ENCODE results near the gene MT3. TPM values are rescaled to one million over a fixed set of nuclear protein-coding genes. Genes with fewer than 3 reads are reported as not detected.

Gene MT3
- total RNA-seq, 1 experiment from 2014 or later = not detected

DNA sequence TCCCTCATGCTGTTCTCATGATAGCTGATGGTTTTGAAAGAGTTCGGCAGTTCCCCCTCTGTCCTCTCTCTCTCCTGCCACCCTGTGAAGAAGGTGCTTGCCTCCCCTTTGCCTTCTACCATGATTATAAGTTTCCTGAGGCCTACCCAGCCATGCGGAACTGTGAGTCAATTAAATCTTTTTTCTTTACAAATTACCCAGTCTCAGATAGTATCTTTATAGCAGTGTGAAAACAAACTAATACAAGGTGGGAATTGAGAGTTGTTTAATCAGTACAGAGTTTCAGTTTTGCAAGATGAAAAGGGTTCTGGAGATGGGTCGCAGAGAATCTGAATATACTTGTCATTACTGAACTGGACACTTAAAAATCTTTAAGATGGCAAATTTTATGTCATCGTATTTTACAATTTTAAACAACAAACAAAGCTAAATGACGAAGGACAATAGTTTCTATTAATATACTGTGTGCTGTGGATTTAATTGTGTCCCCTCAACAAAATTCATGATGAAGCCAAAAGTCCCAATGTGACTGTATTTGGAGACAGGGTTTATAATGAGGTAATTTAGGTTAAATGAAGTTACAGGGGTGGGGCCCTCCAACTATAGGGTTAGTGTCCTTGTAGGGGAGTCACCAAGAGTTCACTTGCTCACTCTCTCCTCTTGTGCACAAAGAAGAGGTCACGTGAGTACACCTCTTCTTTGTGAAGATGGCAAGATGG, 4.4 kb downstream of the MT3 start:
- no peaks in the 10 kb centered on the region for H3K79me2 ChIP-seq (ENCODE audit: low read depth)
- no peaks in the 10 kb centered on the region for H3K4me1 ChIP-seq (replicated peaks; ENCODE audit: insufficient read depth)
- ChIA-PET POLR2A (ENCODE audit: unreplicated experiment) (no interaction called here), CTCF (no interaction called here)
- BruUV-seq (replicated peaks) = no TSS peak
- no peaks in the 10 kb centered on the region for H3F3A ChIP-seq (ENCODE audit: insufficient read depth, low read depth)
- no peak for TF ChIP-seq EZH2 (IDR thresholded peaks at IDR 0.05; ENCODE audit: low read depth)
- TF ChIP-seq, protein P1, sequence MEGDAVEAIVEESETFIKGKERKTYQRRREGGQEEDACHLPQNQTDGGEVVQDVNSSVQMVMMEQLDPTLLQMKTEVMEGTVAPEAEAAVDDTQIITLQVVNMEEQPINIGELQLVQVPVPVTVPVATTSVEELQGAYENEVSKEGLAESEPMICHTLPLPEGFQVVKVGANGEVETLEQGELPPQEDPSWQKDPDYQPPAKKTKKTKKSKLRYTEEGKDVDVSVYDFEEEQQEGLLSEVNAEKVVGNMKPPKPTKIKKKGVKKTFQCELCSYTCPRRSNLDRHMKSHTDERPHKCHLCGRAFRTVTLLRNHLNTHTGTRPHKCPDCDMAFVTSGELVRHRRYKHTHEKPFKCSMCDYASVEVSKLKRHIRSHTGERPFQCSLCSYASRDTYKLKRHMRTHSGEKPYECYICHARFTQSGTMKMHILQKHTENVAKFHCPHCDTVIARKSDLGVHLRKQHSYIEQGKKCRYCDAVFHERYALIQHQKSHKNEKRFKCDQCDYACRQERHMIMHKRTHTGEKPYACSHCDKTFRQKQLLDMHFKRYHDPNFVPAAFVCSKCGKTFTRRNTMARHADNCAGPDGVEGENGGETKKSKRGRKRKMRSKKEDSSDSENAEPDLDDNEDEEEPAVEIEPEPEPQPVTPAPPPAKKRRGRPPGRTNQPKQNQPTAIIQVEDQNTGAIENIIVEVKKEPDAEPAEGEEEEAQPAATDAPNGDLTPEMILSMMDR (conservative IDR thresholded peaks at IDR 0.05) = no peak
- H3K9me2 ChIP-seq (ENCODE audit: insufficient read depth) = no peaks in the 10 kb centered on the region
- H3K36me3 ChIP-seq (ENCODE audit: low read depth) = no peaks in the 10 kb centered on the region
- no peak overlapping the region for H3K4me2 ChIP-seq
- intact Hi-C loops (cut with micrococcal nuclease; ENCODE audit: unreplicated experiment) = no loop called here
- H3K27ac ChIP-seq = no peak overlapping the region
- no peaks in the 10 kb centered on the region; the same call in 1 of the 2 replicates for H3K27me3 ChIP-seq (ENCODE audit: insufficient read depth, low read depth)
- H4K20me1 ChIP-seq (ENCODE audit: insufficient read depth) = no peaks in the 10 kb centered on the region
- H3K9me3 ChIP-seq (ENCODE audit: insufficient read depth, low read depth) = no peaks in the 10 kb centered on the region
- H3K4me3 ChIP-seq = no peak overlapping the region
- DNase-seq = no peak
- H2AFZ ChIP-seq = no peak overlapping the region

DNA sequence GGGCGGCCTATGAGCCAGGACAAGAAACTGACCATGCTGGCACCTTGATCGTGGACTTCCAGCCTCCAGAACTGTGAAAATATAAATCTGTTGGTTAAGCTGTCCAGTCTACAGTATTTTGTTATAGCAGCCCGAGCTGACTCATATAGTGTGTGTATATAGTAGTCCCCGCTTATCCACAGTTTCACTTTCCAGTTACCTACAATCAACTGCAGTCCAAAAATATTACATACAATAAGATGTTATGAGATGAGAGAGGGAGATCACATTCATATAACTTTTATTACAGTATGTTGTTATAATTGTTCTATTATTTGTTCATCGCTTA, 4.9 kb downstream of the MT3 start:
- Histone ChIP-seq H4K20me1 (ENCODE audit: insufficient read depth) (no peaks in the 10 kb centered on the region), H3K4me2 (no peak overlapping the region), H3F3A (ENCODE audit: insufficient read depth, low read depth) (no peaks in the 10 kb centered on the region), H3K36me3 (ENCODE audit: low read depth) (no peaks in the 10 kb centered on the region), H3K27me3 (ENCODE audit: insufficient read depth, low read depth) (no peaks in the 10 kb centered on the region), H3K4me1 (replicated peaks; ENCODE audit: insufficient read depth) (no peaks in the 10 kb centered on the region), H3K79me2 (ENCODE audit: low read depth) (no peaks in the 10 kb centered on the region), H3K9me3 (ENCODE audit: insufficient read depth, low read depth) (no peaks in the 10 kb centered on the region), H3K27ac (no peak overlapping the region), H2AFZ (no peak overlapping the region), H3K9me2 (ENCODE audit: insufficient read depth) (no peaks in the 10 kb centered on the region), H3K4me3 (no peak overlapping the region)
- POLR2A ChIA-PET (ENCODE audit: unreplicated experiment) = no interaction called here
- intact Hi-C loops (cut with micrococcal nuclease; ENCODE audit: unreplicated experiment) = no loop called here
- DNase-seq = no peak
- TF ChIP-seq, protein P1 (conservative IDR thresholded peaks at IDR 0.05) = no peak
- TF ChIP-seq EZH2 (IDR thresholded peaks at IDR 0.05; ENCODE audit: low read depth) = no peak
- no TSS peak for BruUV-seq (replicated peaks)
- CTCF ChIA-PET = no interaction called here

DNA sequence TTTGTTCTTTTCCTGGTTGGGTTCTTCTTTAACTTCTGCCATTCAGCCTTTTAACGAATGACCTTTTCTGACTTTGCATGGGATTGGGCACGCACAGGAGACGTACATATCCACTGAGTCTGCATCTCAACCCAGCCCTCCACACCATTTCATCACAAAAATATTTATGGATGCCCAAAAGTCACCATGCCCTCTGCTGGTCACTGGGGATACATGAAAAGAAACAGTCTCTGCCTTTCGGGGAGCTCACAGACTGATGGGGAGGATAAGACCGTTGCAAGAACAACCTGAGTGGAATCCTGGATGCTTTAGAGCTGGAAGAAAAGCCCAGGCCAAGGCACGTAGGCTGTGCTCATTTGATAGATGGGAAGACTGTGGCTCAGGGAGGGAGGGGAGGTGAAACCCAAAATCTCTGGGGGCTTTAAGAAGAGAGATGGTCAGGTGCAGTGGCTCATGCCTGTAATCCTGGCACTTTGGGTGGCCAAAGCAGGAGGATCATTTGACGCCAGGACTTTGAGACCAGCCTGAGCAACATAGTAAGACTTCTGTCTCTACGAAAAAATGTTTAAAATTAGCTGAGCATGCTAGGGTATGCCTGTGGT, 11.2 kb downstream of the MT3 start:
- H4K20me1 ChIP-seq (ENCODE audit: insufficient read depth) = no peaks in the 10 kb centered on the region
- peaks cover 19% of the 10 kb centered on the region for H3K4me1 ChIP-seq (replicated peaks; ENCODE audit: insufficient read depth)
- ChIA-PET CTCF (interaction anchor here (0.6 to 1.9 kb wide), 5 partner anchors 15 to 101 kb away, joined by 3 to 21 read pairs (median 3); no protein-coding TSS in a partner anchor), POLR2A (ENCODE audit: unreplicated experiment) (no interaction called here)
- peak overlapping the region; percentile 60 for H3K4me2 ChIP-seq
- no peaks in the 10 kb centered on the region for H3K9me3 ChIP-seq (ENCODE audit: insufficient read depth, low read depth)
- no peak overlapping the region for H2AFZ ChIP-seq
- TF ChIP-seq EZH2 (IDR thresholded peaks at IDR 0.05; ENCODE audit: low read depth) = no peak
- TF ChIP-seq, protein P1 (conservative IDR thresholded peaks at IDR 0.05) = peak; percentile 86
- no peak overlapping the region for H3K4me3 ChIP-seq
- H3K27ac ChIP-seq = no peak overlapping the region
- intact Hi-C loops (cut with micrococcal nuclease; ENCODE audit: unreplicated experiment) = loop anchor here (1.0 to 10.0 kb wide), 3 partner anchors 42 to 266 kb away; no protein-coding TSS in a partner anchor
- no peaks in the 10 kb centered on the region for H3K27me3 ChIP-seq (ENCODE audit: insufficient read depth, low read depth)
- BruUV-seq (replicated peaks) = no TSS peak
- H3K9me2 ChIP-seq (ENCODE audit: insufficient read depth) = no peaks in the 10 kb centered on the region
- H3K79me2 ChIP-seq (ENCODE audit: low read depth) = no peaks in the 10 kb centered on the region
- no peaks in the 10 kb centered on the region for H3K36me3 ChIP-seq (ENCODE audit: low read depth)
- H3F3A ChIP-seq (ENCODE audit: insufficient read depth, low read depth) = peaks cover 14% of the 10 kb centered on the region
- DNase-seq = peak in 1 of 2 experiments; percentile 48

Measured in PC-9 (cell line).